H1 (cell line): ENCODE data around the gene KRTAP2-3. TPM values are rescaled to one million over a fixed set of nuclear protein-coding genes. Genes with fewer than 3 reads are reported as not detected.

Source experiments
- GABPA ChIP-seq: IDR thresholded peaks from 2 replicates; pipeline ENCODE4 v1.6.1; 2011; ENCODE audit warnings: mild to moderate bottlenecking, low read length, moderate library complexity, borderline replicate concordance; ENCODE audit not compliant: insufficient read depth
- GTF2F1 ChIP-seq: IDR thresholded peaks from 2 replicates; pipeline ENCODE4 v1.6.1; 2012; ENCODE audit warnings: low read depth, low read length, improper control_type of control experiment, borderline replicate concordance
- SP4 ChIP-seq: IDR thresholded peaks from 2 replicates; pipeline ENCODE4 v1.6.1; 2012; ENCODE audit warnings: low read length, inconsistent platforms
- polyA plus RNA-seq, 7 experiments: library from polyadenylated mRNA; depleted of rRNA in 3 of 7; stranded (reverse) in 5 of 7; unstranded in 2 of 7; fragments of >200 nt in 5 of 7; fragments of 200-250 nt in 2 of 7; gene quantifications; 1 replicate in 5 of 7; 2 replicates in 1 of 7; 4 replicates in 1 of 7; pipeline versions ENCODE4 v1.2.1 to v1.2.3, GENCODE V29; 2011 to 2013; ENCODE audit warnings: missing spikeins in 2 of 7, mixed read lengths in 2 of 7
- total RNA-seq: library from RNA; stranded (reverse); fragmentation: NEBNext Ultra II Directional; extraction: Animal tissue kit (Norgen Biotek cat#: 25700); gene quantifications from 2 replicates; pipeline ENCODE4 v1.2.1, GENCODE V29; 2021
- TF ChIP-seq, protein P1 (sequence below): fragments of 300-600 bp; sonication (generic); IDR thresholded peaks from 2 replicates; pipeline ENCODE4 v1.7.1; 2012; ENCODE audit warnings: low read length, moderate library complexity, mild to moderate bottlenecking, inconsistent platforms; ENCODE audit not compliant: insufficient replicate concordance

Gene KRTAP2-3
- total and polyA plus RNA-seq, 2 of the 8 experiments (the other 6 are each of a cell fraction or from before 2014, with no cell fraction given): not detected

DNA sequence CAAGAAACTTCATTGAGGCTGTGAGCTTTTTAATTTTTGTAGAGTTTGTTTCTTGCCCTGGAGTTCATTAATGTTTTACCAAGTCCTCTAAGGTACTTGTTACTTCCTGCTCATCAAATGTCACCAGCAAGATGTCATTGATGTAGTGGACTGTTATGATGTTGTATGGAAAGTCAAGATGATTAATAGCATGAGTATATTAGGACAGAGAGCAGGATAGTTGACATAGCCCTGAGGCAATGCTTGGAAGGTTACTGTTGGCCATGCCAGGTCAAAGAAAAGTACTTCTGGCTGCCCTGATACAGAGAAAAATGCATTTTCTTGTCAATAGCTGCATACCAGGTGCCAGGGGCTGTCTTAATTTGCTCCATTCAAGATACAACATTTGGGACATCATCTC lies 39.6 kb downstream of the KRTAP2-3 start (continued):
- TF ChIP-seq, protein P1, sequence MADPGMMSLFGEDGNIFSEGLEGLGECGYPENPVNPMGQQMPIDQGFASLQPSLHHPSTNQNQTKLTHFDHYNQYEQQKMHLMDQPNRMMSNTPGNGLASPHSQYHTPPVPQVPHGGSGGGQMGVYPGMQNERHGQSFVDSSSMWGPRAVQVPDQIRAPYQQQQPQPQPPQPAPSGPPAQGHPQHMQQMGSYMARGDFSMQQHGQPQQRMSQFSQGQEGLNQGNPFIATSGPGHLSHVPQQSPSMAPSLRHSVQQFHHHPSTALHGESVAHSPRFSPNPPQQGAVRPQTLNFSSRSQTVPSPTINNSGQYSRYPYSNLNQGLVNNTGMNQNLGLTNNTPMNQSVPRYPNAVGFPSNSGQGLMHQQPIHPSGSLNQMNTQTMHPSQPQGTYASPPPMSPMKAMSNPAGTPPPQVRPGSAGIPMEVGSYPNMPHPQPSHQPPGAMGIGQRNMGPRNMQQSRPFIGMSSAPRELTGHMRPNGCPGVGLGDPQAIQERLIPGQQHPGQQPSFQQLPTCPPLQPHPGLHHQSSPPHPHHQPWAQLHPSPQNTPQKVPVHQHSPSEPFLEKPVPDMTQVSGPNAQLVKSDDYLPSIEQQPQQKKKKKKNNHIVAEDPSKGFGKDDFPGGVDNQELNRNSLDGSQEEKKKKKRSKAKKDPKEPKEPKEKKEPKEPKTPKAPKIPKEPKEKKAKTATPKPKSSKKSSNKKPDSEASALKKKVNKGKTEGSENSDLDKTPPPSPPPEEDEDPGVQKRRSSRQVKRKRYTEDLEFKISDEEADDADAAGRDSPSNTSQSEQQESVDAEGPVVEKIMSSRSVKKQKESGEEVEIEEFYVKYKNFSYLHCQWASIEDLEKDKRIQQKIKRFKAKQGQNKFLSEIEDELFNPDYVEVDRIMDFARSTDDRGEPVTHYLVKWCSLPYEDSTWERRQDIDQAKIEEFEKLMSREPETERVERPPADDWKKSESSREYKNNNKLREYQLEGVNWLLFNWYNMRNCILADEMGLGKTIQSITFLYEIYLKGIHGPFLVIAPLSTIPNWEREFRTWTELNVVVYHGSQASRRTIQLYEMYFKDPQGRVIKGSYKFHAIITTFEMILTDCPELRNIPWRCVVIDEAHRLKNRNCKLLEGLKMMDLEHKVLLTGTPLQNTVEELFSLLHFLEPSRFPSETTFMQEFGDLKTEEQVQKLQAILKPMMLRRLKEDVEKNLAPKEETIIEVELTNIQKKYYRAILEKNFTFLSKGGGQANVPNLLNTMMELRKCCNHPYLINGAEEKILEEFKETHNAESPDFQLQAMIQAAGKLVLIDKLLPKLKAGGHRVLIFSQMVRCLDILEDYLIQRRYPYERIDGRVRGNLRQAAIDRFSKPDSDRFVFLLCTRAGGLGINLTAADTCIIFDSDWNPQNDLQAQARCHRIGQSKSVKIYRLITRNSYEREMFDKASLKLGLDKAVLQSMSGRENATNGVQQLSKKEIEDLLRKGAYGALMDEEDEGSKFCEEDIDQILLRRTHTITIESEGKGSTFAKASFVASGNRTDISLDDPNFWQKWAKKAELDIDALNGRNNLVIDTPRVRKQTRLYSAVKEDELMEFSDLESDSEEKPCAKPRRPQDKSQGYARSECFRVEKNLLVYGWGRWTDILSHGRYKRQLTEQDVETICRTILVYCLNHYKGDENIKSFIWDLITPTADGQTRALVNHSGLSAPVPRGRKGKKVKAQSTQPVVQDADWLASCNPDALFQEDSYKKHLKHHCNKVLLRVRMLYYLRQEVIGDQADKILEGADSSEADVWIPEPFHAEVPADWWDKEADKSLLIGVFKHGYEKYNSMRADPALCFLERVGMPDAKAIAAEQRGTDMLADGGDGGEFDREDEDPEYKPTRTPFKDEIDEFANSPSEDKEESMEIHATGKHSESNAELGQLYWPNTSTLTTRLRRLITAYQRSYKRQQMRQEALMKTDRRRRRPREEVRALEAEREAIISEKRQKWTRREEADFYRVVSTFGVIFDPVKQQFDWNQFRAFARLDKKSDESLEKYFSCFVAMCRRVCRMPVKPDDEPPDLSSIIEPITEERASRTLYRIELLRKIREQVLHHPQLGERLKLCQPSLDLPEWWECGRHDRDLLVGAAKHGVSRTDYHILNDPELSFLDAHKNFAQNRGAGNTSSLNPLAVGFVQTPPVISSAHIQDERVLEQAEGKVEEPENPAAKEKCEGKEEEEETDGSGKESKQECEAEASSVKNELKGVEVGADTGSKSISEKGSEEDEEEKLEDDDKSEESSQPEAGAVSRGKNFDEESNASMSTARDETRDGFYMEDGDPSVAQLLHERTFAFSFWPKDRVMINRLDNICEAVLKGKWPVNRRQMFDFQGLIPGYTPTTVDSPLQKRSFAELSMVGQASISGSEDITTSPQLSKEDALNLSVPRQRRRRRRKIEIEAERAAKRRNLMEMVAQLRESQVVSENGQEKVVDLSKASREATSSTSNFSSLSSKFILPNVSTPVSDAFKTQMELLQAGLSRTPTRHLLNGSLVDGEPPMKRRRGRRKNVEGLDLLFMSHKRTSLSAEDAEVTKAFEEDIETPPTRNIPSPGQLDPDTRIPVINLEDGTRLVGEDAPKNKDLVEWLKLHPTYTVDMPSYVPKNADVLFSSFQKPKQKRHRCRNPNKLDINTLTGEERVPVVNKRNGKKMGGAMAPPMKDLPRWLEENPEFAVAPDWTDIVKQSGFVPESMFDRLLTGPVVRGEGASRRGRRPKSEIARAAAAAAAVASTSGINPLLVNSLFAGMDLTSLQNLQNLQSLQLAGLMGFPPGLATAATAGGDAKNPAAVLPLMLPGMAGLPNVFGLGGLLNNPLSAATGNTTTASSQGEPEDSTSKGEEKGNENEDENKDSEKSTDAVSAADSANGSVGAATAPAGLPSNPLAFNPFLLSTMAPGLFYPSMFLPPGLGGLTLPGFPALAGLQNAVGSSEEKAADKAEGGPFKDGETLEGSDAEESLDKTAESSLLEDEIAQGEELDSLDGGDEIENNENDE: no peak
- TF ChIP-seq SP4 (no peak), GTF2F1 (no peak), GABPA (no peak)
